ENCODE results near the gene LIF.

LIF gene

DNA sequence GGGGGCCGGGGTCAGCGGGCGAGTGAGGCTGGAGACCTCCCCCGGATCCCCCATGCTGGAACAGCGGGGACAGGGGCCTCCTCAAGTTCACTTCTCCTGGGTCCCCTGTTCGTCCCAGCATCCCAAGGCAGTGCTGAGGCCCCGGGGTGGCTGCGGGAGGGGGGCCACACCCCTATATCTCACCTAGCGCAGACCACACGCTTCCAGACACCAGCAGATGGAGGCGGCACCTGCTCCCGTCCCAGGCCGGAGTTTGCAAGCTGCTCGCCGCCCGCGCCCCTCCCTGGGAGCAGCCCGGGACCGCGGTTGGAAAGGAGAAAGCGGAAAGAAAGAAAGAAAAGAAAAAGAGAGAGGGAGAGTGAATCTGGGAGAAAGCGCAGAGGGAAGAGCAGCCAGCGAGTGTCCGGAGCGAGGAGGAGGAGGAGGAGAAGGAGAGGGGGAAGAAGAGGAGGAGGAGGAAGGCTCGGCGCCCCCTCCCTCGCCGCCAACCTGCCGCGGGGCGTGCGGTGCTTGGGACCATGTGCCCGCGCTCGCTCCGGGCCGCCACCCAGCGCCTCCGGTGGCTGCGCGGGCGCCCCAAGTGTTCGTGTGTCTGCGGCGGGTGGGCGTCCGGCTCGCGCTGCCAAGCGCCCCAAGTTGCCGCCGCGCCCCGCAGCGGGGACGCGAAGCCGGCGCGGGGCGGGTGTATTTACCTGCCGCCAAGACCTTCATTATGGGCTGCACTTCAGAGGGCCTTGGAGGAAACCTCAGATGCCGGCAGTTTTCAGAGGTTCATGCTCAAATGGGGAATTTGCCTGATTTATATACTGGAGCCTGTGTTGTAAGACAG, at the start of gene LIF:
Gene LIF, minus strand, starts transcription at position 775 of the 829 bp plus-strand sequence. Its CDS starts 64 bp downstream, at position 711.
- in situ Hi-C loops (cut with MboI; ENCODE audit: low sequenced_read_pairs) = no loop called here

DNA sequence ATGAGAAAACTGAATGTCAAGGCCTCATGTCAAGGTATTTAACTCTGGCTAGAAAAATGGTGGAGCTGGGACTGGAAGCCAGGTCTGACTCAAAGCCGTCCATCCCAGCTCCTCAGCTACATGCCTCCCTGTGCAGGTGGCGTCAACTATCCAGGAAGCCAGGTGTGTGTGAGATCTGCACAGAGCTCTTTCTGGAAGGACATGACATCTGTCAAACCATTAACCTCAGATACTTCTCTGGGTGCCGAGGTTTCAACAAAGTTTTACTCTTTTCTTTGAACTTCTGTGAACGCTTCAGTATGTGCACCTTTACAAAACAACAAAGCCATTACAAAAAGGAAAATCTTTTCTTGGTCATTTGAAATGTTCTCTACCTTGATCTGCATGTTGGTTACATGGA, 49.8 kb upstream of the LIF start:
- in situ Hi-C loops (cut with MboI; ENCODE audit: low sequenced_read_pairs) = no loop called here

DNA sequence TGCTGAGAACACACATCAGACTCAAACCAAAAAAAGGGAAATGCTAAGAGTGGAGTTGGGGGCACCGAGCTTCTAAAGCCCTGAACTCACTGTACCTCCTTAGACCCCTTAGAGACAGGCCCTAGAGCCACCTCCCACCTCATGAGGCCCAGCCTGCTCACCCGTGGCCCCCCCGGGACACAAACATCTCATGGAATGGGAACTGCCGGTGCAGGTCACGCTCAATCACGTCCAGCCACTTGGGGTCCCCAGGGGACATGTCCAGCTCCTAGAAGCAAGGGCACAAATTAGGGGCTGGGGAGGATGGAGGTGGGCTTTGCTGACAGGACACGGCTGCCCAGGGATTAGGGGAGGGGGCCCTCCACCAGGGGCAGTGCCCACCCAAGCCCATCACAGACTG, 49.0 kb upstream of the LIF start:
- in situ Hi-C loops (cut with MboI; ENCODE audit: low sequenced_read_pairs) = no loop called here

DNA sequence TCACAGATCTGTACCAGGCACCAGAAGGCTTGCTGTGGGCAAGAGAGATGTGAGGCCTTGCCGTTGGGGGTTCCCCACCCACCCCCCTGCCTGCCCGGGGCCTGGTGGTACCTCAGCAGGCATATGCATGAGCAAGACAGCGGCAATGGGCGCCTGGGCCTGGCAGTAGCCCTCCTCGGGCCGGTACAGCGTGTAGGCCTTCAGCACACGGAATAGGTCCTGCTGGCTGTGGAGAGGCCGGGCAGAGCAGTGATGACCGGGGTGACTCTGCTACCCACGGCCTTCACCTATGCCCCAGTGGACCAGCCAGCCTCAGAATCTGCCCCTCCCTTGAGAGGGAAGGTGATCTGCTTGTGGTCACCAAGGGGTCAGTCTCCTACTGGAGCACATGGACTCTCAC, 48.3 kb upstream of the LIF start:
- in situ Hi-C loops (cut with MboI; ENCODE audit: low sequenced_read_pairs) = no loop called here

DNA sequence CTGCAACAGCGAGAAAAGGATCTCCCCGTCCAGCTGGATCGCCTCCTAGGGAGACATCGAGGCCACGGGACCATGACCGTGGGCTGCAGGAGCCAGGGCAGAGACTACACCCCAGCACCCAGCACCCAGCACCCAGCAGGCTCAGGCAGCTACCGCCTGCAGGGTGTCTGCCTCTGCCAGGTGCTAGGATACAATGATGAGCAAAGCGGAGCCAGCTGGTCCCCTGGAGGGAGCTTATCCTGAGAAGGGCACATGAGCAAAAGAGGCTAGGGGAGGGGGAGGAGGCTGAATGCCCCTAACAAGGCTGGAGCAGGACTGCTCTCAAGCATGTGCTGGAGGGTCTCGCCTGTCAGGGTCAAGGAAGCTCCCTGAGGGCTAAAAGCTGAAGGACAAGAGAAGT, 47.5 kb upstream of the LIF start:
- in situ Hi-C loops (cut with MboI; ENCODE audit: low sequenced_read_pairs) = no loop called here

DNA sequence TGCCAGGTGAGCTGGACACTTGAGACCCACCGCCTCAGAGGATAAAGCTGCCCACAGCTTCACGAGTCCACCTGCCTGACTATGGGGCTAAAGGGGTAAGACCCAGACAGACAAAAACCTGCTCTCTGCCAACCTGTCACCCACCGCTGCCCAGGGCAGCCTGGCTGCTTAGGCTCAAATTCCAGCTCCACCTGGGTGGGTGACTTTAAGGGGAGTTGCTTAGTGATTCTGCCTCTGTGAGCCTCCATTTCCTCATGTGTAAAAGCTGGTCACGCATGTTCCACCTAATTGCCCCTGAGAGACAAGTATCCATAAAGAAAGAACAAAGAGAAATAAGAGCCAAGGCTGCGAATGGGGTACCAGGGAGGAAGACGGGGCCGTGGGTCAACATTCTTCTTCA, 46.5 kb upstream of the LIF start:
- in situ Hi-C loops (cut with MboI; ENCODE audit: low sequenced_read_pairs) = no loop called here

DNA sequence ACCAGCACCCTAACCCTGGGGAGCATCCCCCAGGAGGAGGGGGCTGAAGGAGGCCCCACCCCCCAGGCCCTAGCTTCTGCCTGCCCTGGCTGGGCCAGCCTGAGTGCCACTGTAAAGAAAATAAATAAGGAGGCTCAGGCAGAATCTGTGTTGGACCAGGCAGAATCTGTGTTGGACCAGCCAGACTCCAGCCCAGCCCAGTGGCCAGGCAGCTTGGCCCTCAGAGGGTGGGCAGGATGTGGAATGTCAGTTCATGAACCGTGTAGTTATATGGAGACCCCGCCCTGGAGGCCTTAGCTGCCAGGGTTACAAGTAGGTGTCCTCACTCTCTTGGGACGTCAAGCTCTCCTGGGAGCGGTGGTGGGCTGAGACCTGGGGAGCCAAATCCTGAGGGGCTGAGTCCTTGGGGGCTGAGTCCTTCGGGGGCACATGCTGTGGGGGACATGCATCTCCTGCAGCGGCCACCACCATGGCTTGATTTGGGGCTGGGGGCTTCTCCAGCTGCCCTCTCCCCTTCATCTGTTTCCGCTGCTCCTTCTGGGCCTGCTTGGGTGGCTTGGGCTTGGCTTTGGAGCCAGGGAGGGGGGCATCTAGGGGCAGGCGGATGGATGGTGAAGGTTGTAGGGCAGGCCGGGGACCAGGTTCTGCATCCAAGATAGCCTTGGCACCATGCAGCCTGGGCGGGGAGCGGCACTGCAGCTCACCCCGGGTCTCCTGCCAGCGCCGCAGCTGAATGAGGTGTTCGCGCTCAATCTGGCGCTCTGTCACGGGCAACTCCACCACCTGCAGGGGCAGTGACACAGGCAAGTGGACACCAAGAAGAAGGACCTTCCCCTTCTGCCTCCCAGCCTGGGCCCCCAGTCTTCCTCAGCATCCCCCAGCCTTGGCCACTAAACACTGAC, 45.8 kb upstream of the LIF start:
- in situ Hi-C loops (cut with MboI; ENCODE audit: low sequenced_read_pairs) = no loop called here

DNA sequence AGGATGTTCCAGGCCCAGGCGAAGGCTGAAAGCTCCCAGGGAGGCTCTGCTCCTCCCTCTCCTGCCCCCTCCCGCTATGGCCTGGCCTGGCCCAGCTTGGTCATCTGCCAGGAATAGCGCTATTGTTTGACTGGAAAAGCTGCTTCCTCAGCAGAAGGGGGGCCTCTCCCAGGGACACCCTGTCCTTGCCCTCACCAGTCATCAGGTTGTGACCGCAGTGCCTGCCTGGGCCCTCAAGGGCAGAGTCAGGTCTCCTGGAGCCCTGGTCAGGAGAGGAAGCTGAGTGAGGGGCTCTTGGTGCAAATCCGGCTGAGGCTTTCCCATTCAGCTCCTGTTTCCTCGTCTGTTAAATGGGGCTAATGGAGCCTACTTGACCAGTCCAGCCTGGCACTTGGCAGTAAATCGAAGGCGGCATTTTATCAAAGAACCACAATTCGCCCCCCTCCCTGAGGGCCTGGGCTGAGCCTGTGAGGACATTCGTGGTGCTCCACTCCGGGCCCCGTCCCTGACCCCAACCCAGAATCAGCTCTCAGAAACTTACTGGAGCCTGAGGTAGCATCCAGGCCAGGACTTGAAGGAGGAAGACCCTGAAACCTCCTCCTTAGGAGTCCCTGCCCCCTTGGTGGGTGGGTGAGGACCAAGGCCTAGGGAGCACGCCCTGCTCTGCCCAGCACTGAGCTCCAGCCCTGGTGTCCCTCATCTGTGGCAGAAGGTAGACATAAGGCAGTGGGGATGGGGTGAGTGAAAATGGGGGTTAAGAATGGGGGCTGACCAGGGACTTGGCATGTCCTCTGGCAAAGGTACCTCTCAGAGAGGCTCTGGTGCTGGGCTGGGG, 44.7 kb upstream of the LIF start:
- in situ Hi-C loops (cut with MboI; ENCODE audit: low sequenced_read_pairs) = no loop called here

DNA sequence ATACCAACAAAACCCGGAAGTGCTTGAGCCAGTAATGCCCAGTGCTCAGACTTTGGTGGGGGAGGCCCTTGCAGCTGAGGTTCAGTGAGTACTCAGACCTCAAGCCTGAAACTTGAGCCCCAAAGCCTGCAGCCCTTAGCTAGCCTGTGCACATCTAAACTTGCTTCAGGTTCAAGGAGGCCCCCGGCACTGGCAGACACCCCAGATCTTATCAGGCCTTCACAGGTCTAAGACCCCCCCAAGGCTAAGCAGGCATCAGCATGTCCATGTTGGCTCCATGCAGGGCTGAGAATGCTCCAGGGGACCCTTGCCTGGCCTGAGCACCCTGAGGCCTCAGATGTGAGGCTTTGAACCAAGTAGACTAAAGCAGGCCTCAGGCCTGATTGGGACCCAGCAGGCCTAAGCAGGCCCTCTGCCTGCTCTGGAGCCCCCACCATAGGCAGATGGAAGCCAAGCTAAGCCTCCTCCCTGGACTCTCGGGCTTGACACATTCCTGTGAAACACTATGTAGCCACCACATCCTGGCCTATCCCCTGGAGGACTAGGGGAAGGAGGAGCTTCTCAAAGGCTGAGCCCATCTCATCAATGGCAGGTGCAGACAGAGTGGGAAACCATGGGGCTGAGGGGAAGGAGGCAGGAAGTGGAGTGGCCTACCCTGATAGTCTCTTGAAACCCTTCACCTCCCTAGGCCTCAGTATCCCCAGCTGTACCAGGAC, 43.9 kb upstream of the LIF start:
- in situ Hi-C loops (cut with MboI; ENCODE audit: low sequenced_read_pairs) = no loop called here

DNA sequence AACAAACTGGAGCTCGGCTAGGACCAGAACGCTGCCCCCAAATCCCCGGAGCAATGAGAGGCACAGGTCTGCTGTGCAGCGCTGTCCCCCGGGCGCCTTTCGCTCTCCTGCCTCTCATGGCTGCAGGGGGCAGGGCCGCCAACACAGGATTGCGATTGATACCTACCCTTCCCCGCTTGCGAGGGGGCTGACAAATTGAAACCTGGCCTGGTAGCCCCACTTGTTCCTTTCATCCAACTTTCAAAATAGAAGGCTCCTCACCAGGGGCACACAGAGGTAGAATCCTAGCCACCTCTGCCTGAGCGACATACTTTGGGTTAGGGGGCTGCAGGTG, 43.4 kb upstream of the LIF start:
- in situ Hi-C loops (cut with MboI; ENCODE audit: low sequenced_read_pairs) = no loop called here

DNA sequence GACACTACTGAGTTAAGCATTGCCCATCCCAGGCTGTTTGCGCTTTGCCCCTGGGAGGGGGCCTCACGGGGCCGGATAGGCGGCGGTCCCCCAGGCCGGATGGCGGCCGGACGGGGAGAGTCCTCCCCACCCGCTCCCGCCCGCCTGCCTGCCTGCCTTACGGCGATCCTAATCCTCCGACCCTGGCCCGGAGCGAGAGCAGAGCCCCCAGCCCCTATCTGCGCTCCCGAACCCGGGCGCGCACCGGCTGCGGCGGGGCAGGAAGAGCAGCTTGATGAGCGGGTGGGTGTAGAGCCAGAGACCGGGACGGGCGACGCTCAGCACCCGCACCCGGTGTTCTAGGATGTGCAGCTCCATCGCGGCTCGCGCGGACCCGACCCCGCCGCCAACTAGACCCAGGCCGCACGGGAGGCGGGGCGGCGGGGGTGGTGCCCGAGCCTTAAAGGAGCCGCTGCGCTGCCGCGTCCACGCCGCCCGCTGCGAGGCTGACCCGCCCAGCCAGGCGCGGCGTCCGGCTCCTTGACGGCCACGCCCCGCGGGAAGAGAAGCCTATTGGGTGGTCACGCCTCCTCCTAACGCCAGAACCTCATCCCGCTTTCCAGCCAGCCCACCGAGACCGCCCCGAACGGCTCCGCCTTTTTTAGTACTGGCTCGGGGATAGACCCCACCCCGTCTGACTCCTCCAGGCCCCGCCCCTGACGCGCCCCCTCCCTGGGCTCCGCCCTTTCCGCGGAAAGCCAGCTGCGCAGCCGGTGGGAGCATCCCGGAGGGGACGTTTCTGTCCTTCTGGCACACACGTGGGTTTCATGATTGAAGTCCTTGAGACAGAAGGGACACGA, 42.8 kb upstream of the LIF start, which contains the start of gene CASTOR1:
Gene CASTOR1, minus strand, starts transcription at position 365 of the 839 bp plus-strand sequence. Its CDS starts 8 bp downstream, at position 357.
- in situ Hi-C loops (cut with MboI; ENCODE audit: low sequenced_read_pairs) = no loop called here

DNA sequence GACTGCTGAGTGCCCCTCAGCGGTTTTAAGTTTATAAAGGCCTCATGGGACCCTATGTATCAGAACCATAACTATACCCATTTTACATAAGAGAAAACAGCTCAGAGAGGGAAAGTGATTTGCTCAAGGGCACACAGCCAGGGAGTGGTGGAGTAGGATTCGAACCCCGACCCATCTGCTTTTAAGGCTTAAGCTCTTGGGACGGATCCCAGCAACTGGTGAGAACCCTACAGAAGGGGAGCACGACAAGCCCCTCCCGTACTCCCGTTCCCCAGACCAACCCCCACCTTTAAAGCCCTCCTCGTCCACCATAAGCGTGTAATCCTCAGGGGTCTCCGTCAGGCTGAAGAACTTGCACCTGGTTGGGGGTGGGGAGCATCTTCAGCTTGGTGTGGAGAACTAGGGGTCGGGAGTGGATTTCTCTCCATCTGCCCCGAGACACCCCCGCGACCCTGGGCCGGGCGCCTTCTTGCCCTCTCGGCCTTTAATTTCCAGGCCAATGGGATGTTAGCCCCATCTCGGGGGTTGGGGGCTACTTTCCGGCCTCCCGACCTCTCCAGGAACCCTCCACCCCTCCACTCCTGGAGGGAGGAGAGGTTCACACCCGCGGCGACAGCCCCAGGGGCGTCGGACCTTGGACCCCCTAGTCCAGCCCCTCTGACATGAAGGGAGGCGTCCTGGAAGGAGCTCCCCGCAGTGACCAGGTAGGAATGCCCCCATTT, 42.0 kb upstream of the LIF start:
- in situ Hi-C loops (cut with MboI; ENCODE audit: low sequenced_read_pairs) = no loop called here

DNA sequence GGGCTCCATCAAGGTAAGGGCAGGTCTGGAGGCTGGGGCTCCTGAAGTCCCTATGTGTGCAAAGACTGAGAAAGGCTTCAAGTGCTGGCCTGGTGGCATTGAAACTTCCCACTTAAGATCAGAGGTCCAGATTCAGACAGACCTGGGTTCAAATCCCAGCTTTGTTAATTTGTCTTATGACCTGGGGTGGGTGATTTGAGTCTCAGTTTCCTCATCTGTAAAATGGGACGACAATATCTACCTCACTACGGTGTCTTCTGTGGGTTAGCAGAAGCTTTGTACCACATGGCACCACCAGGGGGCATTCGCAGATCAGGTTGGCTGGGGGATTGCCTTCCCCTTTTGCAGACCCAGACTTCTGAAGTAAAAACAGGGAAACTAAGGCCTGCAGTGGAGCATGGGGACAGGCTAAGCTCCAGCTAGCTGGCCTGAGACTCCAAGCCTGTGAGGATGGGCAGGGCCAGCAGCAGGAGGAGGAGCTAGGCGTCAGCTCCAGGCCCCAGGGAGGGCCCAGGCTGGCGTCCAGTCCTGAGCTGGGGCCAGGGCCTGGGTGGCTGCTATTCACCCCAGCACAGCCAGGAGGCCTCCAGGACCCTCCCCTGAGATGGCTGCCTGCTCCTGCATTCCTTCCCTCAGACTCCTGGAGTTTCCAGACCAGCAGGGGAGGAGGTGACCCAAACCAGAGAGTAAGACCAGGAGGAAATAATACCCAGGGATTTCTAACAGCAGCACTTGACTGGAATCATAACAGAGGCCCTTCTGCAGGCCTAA, 41.3 kb upstream of the LIF start:
- in situ Hi-C loops (cut with MboI; ENCODE audit: low sequenced_read_pairs) = no loop called here

DNA sequence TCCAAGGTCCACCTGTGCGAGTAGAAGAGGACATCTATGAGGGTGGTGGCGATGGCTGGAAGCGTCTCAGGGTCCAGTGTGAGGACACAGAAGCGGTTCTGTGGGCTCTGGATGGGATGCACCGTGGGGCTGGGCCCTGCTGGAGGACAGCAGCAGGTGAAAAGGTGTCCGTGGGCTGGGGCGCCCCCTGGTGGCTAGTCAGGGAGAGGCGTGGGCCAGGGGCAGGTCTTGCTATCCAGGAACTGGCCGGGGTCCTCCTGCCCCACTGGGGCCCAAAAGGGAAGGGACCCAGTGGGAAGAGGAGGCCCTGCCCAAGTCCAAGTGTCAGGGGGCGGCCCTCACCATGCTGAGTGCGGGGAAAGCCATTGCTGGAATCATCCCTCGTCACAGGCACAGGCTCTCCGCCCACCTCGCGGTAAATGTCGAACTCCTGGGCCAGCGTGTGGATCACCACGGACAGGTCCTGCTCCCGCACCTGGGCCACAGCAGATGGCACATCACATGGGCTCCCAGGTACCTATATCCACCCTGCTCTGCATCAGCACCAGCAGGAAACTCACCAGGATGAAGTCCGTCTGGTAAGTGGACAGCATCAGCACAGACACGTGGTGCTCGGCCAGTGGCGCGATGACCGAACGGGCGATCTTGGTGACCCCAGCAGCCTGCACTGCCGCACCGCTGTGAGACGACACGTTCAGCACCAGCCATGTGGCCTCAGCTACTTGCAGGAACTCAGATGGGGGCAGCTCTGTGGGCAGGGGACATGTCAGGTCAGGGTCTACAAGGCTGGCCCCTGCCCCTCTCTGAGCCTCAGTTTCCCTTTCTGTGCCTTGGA, 40.5 kb upstream of the LIF start:
- in situ Hi-C loops (cut with MboI; ENCODE audit: low sequenced_read_pairs) = no loop called here

DNA sequence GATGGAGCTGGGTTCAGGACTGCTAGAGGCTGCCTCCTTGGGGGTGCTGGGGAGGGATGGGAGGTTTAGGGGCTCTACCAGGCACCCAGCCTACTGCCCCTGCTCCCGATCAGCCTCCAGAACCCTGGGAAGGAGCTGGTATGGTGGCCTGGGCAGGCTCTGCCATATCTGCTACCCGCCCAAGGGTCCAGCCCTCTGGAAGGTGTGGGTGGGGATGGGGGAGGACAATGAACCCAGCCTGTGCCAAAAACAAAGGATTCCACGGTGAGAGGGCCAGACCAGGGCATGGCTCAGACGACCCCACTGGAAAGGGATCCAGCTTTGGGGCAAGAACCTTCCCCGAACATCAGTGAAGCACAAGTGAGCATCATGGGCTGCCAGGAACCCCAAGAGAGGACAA, 39.8 kb upstream of the LIF start:
- in situ Hi-C loops (cut with MboI; ENCODE audit: low sequenced_read_pairs) = no loop called here

DNA sequence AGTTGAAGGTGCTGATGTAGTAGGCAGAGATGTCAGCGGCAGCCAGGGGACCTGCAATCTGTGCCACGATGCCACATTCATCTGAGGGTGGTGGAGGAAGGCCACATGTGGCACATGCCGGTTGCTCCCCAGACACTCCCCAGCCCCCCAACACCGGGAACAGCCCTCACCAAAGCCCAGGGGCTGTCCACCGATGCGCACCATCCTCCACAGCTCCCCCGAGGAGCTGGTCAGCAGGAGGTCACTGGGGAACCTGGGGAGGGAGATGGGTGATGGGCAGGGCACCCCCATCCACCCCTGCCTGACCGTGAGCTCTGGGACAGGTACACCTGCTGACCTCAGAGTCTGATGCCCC, 39.3 kb upstream of the LIF start:
- in situ Hi-C loops (cut with MboI; ENCODE audit: low sequenced_read_pairs) = no loop called here

DNA sequence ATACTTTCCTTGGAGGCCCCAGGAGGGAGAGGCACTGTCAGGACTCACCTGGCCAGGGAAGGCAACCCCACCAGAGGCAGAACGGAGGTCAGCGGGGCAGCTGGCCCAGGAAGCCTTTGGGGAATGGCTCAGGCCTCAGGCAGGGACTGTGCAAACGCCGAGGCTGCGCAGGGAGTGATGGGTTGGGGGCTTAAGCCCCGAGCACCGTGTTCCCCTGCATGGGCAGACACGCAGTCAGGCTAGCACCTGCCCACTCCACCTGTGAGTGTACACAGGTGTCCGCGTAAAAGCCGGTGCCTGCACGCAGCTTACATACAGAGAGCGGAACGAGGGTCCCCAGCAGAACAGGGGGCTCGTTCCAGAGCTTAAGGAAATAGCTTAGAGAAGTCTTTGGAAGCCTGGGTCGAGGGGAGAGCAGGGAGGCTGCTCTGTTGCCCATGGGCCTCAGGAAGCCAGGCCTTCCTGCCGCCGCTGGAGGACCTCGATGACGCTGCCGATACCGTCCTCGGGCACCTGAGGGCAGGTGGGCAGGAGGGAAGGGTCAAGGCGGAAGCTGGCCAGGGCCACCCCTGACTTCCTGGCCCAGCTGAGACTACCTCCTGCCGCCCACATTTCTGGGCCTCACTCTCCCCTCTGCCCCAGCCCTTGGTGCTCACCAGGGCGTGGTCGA, 38.8 kb upstream of the LIF start:
- in situ Hi-C loops (cut with MboI; ENCODE audit: low sequenced_read_pairs) = no loop called here

Measured in HL-60/S4 treated with retinoic acid at 250 ng/mL for 4 days and 3 days (cell line).